Stimulated activated CD8-positive, alpha-beta memory T cell treated with anti-CD3 and anti-CD28 coated beads, Interleukin-2, amount 100 ng/mL, for 48 hours (primary cell): ENCODE results near the gene MAP4K3.
"Not testable (repeated sequence)": the region's sequence is repeated elsewhere in the genome, so short reads cannot be mapped to it uniquely, and the experiment has no call there.

Experiments
- DNase-seq, 2 donors: peaks; one replicate each; pipeline ENCODE4 v3.0.0-alpha.2; 2020; ENCODE audit warnings: low read depth in 2 of 2

MAP4K3 gene

GRCh38 chr2:39304729-39305128 lies 132.4 kb downstream of the MAP4K3 start:
- DNase-seq: no peak

GRCh38 chr2:39304200-39304599 lies 132.9 kb downstream of the MAP4K3 start:
- DNase-seq: no peak

DNA sequence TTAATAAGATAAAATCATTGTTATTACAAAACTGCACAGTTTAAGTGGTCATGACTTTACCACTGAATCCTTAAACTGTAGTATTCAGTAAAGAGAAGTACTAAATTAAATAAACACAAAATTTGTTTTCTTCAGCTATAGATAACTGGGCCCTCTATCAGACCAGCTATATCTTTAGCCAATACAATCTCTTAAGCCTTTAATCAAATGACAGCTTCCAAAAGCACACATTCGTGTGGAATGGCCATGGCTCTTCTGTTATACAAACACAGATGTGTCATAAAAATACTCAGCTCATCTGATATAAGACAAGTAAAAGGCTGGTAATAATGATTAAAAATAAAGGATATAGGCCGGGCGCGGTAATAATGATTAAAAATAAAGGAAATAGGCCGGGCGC lies 135.7 kb downstream of the MAP4K3 start:
- DNase-seq: no peak

DNA sequence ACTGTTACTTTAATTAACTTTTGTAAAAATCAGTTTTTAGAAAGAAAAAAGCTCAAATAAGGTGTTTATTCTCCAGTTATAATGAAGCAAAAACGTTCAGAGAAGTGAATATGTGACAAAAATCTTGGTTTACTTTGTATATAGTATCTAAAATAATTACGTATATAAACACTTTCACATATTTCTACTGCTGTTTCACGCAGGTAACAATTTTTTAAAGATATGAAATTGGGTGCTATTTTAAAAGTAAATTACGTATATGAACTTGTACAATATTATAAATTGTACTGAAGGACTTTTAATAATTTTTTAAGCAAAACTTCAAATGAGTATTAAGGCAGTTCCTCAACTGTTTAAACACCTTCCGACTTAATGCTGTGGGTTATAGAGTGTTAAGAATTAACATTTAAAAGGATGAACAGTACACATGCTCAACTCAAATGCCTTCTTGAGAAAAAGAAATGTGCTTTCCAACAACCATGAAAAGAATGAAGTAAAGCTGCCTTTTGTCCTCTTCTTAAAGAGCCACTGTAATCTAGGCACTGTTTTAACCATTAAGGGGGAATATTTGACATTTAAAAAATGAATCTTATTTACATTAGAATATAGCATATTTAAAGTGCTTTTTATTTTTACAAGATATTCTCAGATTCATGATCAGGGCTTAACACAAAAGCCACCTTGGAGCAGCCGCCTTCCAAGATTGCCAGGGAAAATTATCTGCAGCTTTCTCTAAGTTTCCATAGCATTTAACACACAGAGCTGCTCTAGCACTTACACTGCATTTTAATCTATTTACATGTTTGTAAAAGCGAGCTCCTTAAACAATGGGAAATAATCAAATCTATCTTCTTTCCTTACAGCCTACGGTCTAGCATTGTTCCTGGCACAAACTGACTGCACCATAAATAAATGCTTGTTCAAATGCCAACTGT lies 136.8 kb downstream of the MAP4K3 start:
- DNase-seq: no peak

GRCh38 chr2:39290433-39290832 lies 146.7 kb downstream of the MAP4K3 start:
- DNase-seq: no peak

- DNase-seq: no peak
Observed at GRCh38 chr2:39289609-39290008, 147.5 kb downstream of the MAP4K3 start.

- DNase-seq: no peak
Observed at GRCh38 chr2:39283561-39283960, 153.5 kb downstream of the MAP4K3 start.

DNA sequence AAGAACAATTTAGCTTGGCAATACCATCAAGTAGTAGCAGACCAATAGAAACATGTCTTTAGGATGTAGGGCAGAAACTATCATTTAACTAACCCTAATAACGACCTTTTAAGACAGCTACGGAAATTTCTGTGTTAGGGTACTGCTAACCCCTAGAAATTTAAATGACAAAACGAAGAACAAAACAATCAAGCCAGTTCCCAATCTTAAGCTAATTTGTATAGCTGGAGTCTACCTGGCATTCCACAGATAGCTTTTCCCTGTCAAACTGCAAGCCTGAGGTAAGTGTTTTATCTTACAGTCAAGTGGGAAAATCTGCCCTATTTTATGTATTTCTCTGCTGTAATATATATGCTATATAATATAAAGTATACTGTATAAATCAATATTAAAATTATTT lies 155.7 kb downstream of the MAP4K3 start:
- no peak for DNase-seq

GRCh38 chr2:39275016-39275415 lies 162.1 kb downstream of the MAP4K3 start:
- DNase-seq: no peak

DNA sequence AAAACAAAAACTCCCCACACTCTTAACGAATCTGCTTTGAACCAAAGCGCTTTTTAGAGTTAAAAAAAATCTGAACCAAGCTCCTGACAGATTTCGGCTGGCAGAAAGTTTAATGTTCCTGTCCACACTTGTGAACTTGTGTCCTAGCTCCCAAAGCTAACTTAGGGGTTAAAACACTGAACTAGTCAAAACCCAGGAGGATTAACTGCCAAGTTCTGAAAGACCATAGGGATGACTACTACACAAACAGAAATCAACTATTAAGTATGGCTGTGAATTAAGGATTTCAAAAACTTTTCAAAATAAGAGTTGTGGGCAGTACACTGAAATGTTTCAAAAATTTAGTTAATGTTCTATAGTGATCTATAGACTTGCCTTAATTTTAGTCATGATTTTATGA lies 167.1 kb downstream of the MAP4K3 start:
- DNase-seq: no peak

- DNase-seq: no peak
Observed at GRCh38 chr2:39266916-39267434, 170.1 kb downstream of the MAP4K3 start.

DNA sequence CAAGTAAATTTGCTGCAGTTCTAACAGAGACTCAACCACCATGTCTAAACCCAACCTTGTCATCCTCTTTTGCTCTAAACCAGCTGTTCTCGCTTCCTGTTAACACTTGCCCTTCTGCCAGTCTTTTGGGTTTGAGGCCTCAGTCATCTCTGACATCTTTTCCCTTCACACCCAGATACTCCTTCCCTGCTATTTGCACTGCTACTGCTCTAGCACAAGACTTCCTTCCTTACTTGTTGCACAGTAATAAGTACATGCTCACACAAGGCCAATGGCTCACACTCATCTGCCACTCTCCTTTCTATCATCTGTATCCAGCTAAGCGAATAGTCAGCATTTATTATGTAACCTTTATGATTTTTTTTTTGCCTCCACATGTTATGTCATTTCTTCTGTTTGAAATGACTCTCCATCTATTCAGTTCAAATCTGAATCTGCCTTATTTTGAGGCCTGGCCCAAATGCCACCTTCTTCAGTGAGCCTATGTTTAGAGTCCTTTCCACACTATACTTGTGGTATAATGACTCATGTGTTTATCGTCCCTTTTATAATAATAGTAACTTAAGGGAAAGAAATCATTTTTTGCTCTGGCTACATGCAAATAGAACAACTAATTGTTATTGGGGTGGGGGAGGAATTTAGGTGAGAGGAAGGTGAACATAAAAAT lies 170.8 kb downstream of the MAP4K3 start:
- DNase-seq: no peak

- no peak for DNase-seq
Observed at GRCh38 chr2:39265315-39265714, 171.8 kb downstream of the MAP4K3 start.

DNA sequence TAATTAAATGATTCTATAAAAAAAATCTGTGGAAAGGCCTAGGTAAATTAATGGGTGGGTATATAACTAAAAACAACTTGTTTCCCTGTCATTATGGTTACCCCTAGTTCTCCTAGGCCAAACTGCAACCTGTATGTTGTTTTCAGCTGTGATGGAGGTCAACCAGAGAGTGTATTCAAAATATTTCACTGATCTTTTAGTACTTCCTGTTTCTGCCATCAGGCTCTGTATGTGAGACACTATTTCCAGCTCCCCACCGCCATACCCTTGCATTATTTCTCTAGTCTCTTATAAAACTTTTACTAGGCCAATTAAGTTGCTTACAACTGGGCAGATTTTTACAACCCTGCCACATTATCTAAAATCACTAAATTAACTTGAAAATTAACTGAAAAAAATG lies 172.4 kb downstream of the MAP4K3 start:
- no peak for DNase-seq

DNA sequence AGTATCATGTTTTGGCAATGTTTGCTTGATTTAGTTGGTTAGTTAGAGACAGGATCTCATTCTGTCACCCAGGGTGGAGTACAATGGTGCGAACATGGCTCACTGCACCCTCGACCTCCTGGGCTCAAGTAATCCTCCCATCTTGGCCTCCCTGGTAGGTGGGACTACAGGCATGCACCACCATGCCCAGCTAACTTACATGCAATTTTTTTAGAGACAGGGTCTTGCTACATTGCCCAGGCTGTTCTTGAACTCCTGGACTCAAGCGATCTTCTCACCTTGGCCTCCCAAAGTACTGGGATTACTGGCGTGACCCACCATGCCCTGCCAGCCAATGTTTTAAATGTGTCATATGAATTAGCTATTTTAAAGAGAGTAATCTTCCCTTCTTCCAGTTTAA lies 177.0 kb downstream of the MAP4K3 start:
- DNase-seq: no peak

- no peak for DNase-seq
Observed at GRCh38 chr2:39256040-39256439, 181.0 kb downstream of the MAP4K3 start.

GRCh38 chr2:39252888-39253518 lies 184.1 kb downstream of the MAP4K3 start:
- DNase-seq: no peak

GRCh38 chr2:39247512-39248043 lies 189.5 kb downstream of the MAP4K3 start:
- DNase-seq: no peak

- DNase-seq: no peak
Observed at GRCh38 chr2:39246382-39246980, 190.6 kb downstream of the MAP4K3 start.

DNA sequence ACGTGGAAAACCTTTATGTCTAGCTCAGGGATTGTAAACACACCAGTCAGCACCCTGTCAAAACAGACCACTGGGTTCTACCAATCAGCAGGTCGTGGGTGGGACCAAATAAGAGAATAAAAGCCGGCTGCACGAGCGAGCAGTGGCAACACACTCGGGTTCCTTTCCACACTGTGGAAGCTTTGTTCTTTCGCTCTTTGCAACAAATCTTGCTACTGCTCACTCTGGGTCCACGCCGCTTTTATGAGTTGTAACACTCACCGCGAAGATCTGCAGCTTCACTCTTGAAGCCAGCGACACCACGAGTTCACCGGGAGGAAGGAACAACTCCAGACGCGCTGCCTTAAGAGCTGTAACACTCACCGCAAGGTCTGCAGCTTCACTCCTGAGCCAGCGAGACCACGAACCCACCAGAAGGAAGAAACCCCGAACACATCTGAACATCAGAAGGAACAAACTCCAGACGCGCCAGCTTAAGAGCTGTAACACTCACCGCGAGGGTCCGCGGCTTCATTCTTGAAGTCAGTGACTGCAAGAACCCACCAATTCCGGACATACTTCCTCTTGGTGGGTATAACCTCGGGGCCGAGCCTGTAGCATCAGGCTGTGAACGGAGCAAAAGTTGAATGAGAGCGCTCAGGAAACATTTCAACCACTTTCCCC lies 192.0 kb downstream of the MAP4K3 start:
- DNase-seq: not testable (repeated sequence)

GRCh38 chr2:39244241-39244862 lies 192.7 kb downstream of the MAP4K3 start:
- DNase-seq: not testable (repeated sequence)
